Cardiac muscle cell (in vitro differentiated cells and primary cell): ENCODE results near the gene TNS4. TPM values are rescaled to one million over a fixed set of nuclear protein-coding genes. Genes with fewer than 3 reads are reported as not detected.

ENCODE experiments used
- DNase-seq, 2 donors: peaks; one replicate each; pipeline versions ENCODE4 v3.0.0 to v3.0.0-alpha.2; 2010 to 2017; ENCODE audit warnings: low read depth in 1 of 2, low spot score in 1 of 2
- H3K27ac ChIP-seq: fragments of 200-600 bp; sonication (generic); 2 replicates; pipeline ENCODE4 v1.5.1; 2016
- H3K27me3 ChIP-seq: fragments of 200-600 bp; sonication (generic); 2 replicates; pipeline ENCODE4 v1.6.0; 2016; ENCODE audit warnings: control low read depth
- H3K36me3 ChIP-seq: fragments of 200-600 bp; sonication (generic); 2 replicates; pipeline ENCODE4 v1.5.1; 2016; ENCODE audit warnings: control low read depth
- H3K4me1 ChIP-seq: fragments of 200-600 bp; sonication (generic); 2 replicates; pipeline ENCODE4 v1.8.1; 2017; ENCODE audit warnings: low read depth, mild to moderate bottlenecking, mixed run types
- H3K4me3 ChIP-seq: fragments of 200-600 bp; sonication (generic); 2 replicates; pipeline ENCODE4 v1.5.1; 2016; ENCODE audit warnings: mild to moderate bottlenecking
- H3K9me3 ChIP-seq: fragments of 200-600 bp; sonication (generic); 2 replicates; pipeline ENCODE4 v1.5.1; 2017; ENCODE audit warnings: low read depth, mild to moderate bottlenecking, control low read depth
- polyA plus RNA-seq: library from polyadenylated mRNA; unstranded; fragments of >200 nt; fragmentation: Nextera tagmentation; extraction: Ambion mirVana; gene quantifications from 2 replicates; pipeline ENCODE4 v1.2.1, GENCODE V29; 2016
- total RNA-seq: library from RNA; depleted of rRNA; stranded (reverse); fragments of >200 nt; gene quantifications from 2 replicates; pipeline ENCODE4 v1.2.3, GENCODE V29; 2016
- TF ChIP-seq, protein P1 (sequence below): IDR thresholded peaks from 2 replicates; pipeline ENCODE4 v1.5.1; 2012; ENCODE audit warnings: low read depth, mild to moderate bottlenecking, low read length

The TNS4 gene
- total and polyA plus RNA-seq, 2 experiments from 2014 or later, result not detected

- Histone ChIP-seq H3K4me3 (no peak overlapping the region), H3K9me3 (no peaks in the 10 kb centered on the region), H3K27ac (no peak overlapping the region), H3K36me3 (no peaks in the 10 kb centered on the region), H3K27me3 (no peaks in the 10 kb centered on the region), H3K4me1 (no peaks in the 10 kb centered on the region)
- TF ChIP-seq, protein P1, sequence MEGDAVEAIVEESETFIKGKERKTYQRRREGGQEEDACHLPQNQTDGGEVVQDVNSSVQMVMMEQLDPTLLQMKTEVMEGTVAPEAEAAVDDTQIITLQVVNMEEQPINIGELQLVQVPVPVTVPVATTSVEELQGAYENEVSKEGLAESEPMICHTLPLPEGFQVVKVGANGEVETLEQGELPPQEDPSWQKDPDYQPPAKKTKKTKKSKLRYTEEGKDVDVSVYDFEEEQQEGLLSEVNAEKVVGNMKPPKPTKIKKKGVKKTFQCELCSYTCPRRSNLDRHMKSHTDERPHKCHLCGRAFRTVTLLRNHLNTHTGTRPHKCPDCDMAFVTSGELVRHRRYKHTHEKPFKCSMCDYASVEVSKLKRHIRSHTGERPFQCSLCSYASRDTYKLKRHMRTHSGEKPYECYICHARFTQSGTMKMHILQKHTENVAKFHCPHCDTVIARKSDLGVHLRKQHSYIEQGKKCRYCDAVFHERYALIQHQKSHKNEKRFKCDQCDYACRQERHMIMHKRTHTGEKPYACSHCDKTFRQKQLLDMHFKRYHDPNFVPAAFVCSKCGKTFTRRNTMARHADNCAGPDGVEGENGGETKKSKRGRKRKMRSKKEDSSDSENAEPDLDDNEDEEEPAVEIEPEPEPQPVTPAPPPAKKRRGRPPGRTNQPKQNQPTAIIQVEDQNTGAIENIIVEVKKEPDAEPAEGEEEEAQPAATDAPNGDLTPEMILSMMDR, result no peak
- peak in 1 of 2 donors; percentile 40 for DNase-seq
These were observed 21.0 kb upstream of the TNS4 start for GRCh38 chr17:40522250-40522960.

DNA sequence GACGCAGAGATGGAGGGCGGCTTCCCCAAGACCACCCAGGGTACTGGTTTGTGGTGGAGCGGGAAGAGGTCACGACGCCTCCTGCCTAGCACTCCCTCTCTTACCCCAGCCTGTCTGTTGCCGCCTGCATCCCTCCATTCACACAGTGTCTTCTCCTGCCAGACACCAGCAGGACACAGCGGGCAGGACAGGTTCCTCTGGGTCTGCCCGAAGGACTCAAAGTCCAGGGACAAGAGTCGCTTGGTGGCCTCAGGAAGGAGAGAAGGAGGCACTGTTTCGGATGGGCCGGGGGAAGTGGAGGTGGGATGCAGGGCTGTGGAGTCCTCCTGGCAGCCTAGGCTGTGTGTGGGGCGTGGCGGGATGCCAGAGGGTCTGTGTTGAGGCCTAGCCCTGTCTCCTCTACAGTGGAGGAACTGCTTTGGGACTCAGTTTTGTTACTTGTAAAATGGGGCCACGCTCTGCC is 19.6 kb upstream of the TNS4 start:
- no peaks in the 10 kb centered on the region for H3K9me3 ChIP-seq
- no peaks in the 10 kb centered on the region for H3K27me3 ChIP-seq
- TF ChIP-seq, protein P1, result no peak
- no peak overlapping the region for H3K4me3 ChIP-seq
- no peaks in the 10 kb centered on the region for H3K36me3 ChIP-seq
- no peak overlapping the region for H3K27ac ChIP-seq
- DNase-seq, result no peak
- no peaks in the 10 kb centered on the region for H3K4me1 ChIP-seq

DNA sequence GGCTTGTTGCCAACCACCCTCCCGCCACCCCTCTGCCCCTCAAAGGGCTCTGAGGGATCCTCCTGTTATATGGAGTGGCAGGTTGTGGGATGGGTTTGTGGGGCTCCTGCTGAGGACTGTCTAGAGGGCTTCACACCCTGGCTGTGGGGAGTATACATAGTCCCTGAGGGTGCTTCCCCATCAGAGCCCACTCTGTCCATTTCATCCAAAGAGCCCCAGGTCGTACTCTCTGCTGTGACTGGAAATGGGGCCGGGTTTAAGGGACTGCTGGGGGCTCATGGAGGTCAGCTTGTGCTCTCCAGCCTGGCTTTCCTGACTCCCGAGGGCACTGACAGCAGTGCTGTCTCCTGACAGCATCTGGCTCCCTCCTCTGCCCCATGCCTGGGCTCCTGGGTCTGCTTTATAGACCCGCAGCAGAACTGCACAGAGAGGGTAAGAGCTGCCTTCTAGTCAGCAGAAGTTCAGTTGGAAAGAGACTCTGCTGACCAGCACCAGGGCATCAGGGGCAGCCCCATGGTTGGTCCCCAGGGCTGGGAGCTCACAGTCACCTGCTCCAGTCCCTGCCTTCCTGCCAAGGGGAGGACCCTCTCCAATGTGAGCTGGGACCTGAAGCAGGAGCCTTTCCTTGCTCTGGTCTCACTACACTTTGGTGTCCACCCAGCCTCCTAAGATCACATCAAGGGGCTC is 17.8 kb upstream of the TNS4 start:
- Histone ChIP-seq H3K4me1 (no peaks in the 10 kb centered on the region), H3K4me3 (no peak overlapping the region), H3K36me3 (no peaks in the 10 kb centered on the region), H3K27me3 (no peaks in the 10 kb centered on the region), H3K9me3 (no peaks in the 10 kb centered on the region), H3K27ac (no peak overlapping the region)
- TF ChIP-seq, protein P1, result no peak
- no peak for DNase-seq

- Histone ChIP-seq H3K4me3 (no peak overlapping the region), H3K4me1 (no peaks in the 10 kb centered on the region), H3K9me3 (no peaks in the 10 kb centered on the region), H3K27ac (no peak overlapping the region), H3K36me3 (no peaks in the 10 kb centered on the region), H3K27me3 (no peaks in the 10 kb centered on the region)
- TF ChIP-seq, protein P1, result no peak
- no peak for DNase-seq
These were observed 17.1 kb upstream of the TNS4 start for GRCh38 chr17:40518401-40519088.

DNA sequence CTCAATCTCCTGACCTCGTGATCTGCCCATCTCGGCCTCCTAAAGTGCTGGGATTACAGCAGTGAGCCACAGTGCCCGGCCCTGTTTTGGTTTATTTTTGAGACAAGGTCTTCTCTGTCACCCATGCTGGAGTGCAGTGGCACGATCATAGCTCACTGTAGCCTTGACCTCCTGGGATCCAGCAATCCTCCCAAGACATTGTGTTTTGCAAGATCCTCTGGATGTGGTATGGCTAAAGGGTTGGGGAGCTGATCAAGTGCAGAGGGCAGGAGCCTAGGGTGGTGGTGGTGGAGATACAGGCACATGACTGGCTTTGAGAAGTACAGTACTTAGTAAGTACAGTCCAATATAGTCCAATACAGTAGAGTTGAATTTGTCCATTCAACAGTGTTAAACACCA is 16.6 kb upstream of the TNS4 start:
- H3K27me3 ChIP-seq, result no peaks in the 10 kb centered on the region
- TF ChIP-seq, protein P1, result no peak
- H3K4me1 ChIP-seq, result no peaks in the 10 kb centered on the region

More for the DNA sequence above, 16.6 kb upstream of the TNS4 start:
- Histone ChIP-seq H3K36me3 (no peaks in the 10 kb centered on the region), H3K9me3 (no peaks in the 10 kb centered on the region), H3K27ac (no peak overlapping the region), H3K4me3 (no peak overlapping the region)
- no peak for DNase-seq
